Stimulated activated naive CD8-positive, alpha-beta T cell treated with anti-CD3 and anti-CD28 coated beads, Interleukin-15, amount 100 ng/mL, for 72 hours (primary cell): Measurements from ENCODE around the gene CMTM5.
"Not testable (repeated sequence)": the region's sequence is repeated elsewhere in the genome, so short reads cannot be mapped to it uniquely, and the experiment has no call there.

ENCODE experiments used
- ATAC-seq: fragments of 150-1000 bp; cut with Tn5 transposase; 2 replicates; pipeline ENCODE4 v1.10.0; 2021; ENCODE audit warnings: mild to moderate bottlenecking, moderate library complexity
- DNase-seq, 2 donors: peaks; one replicate each; pipeline ENCODE4 v3.0.0; 2021 to 2022
- H3K27ac Mint-ChIP-seq, 2 donors: one replicate each; pipeline ENCODE4 v1.8.0; 2022; ENCODE audit warnings: mild to moderate bottlenecking in 2 of 2, mixed read lengths in 2 of 2, moderate library complexity in 2 of 2
- H3K27me3 Mint-ChIP-seq: one replicate; pipeline ENCODE4 v1.8.0; 2022; ENCODE audit warnings: mixed read lengths
- H3K4me1 Mint-ChIP-seq: one replicate; pipeline ENCODE4 v1.8.0; 2022; ENCODE audit warnings: mild to moderate bottlenecking, mixed read lengths
- H3K4me3 Mint-ChIP-seq, 2 donors: one replicate each; pipeline ENCODE4 v1.8.0; 2022; ENCODE audit warnings: mild to moderate bottlenecking in 2 of 2, mixed read lengths in 2 of 2, moderate library complexity in 1 of 2
- H3K9me3 Mint-ChIP-seq, 2 donors: one replicate each; pipeline ENCODE4 v1.8.0; 2022; ENCODE audit warnings: mixed read lengths in 2 of 2

Gene CMTM5

GRCh38 chr14:23399136-23399535 lies 22.3 kb downstream of the CMTM5 start:
- Mint-ChIP-seq H3K9me3 (no peaks in the 10 kb centered on the region), H3K4me1 (no peaks in the 10 kb centered on the region), H3K4me3 (no peak overlapping the region), H3K27me3 (peaks cover 14% of the 10 kb centered on the region), H3K27ac (no peak overlapping the region)
- ATAC-seq (no peak), DNase-seq (no peak)

GRCh38 chr14:23399591-23399990 lies 22.7 kb downstream of the CMTM5 start:
- Mint-ChIP-seq H3K4me1 (no peaks in the 10 kb centered on the region), H3K9me3 (no peaks in the 10 kb centered on the region), H3K4me3 (no peak overlapping the region), H3K27me3 (peaks cover 14% of the 10 kb centered on the region), H3K27ac (no peak overlapping the region)
- no peak for ATAC-seq
- DNase-seq: no peak

DNA sequence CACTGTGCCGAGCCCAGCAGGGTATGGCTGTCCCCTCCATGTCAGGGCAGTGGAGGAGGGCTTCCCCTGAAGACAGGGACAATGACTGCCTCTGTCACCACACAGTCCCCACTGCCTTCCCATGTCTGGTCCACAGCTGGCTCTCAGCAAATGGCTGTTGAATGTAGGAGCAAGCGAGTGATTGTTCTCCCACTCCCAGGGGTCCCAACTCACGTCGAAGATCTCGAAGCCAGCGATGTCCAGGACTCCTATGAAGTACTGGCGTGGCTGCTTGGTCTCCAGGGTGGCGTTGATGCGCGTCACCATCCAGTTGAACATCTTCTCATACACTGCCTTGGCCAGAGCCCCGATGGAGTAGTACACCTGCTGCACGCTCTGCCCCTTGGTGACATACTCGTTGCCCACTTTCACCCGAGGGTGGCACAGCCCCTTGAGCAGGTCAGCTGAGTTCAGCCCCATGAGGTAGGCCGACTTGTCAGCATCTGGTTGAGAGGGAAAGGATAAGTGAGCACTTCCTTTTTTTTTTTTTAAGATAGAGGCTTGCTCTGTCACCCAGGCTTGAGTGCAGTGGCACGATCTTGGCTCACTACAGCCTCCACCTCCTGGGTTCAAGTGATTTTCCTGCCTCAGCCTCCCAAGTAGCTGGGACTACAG lies 23.8 kb downstream of the CMTM5 start:
- H3K27ac Mint-ChIP-seq, ATAC-seq, H3K4me1 Mint-ChIP-seq, H3K9me3 Mint-ChIP-seq, H3K4me3 Mint-ChIP-seq, DNase-seq: not testable (repeated sequence)
- H3K27me3 Mint-ChIP-seq: peaks cover 14% of the 10 kb centered on the region

DNA sequence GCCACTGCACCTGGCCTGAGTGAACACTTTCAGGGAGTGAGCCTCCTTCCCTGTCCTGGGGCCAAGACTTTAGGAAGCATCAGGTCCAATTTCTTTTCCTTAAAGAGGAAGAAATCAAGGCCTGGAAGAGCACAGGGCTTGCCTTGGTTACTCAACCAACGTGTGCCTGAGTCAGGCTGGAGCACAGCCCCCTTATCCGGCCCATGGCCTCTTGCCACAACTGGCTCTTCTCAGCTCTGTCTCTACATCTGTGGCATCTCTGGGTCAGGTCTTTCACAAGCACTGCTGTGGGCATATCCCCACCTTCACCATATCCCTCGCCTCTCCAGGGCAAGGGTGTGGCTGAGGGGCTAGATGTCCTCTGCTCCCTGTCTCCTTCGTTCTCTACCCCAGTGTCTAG lies 24.4 kb downstream of the CMTM5 start:
- H3K4me1 Mint-ChIP-seq: no peaks in the 10 kb centered on the region
- DNase-seq: no peak
- H3K27ac Mint-ChIP-seq: peak overlapping the region in 1 of 2 donors; percentile 28
- peaks cover 14% of the 10 kb centered on the region for H3K27me3 Mint-ChIP-seq
- H3K4me3 Mint-ChIP-seq: no peak overlapping the region
- ATAC-seq: no peak
- H3K9me3 Mint-ChIP-seq: no peaks in the 10 kb centered on the region

DNA sequence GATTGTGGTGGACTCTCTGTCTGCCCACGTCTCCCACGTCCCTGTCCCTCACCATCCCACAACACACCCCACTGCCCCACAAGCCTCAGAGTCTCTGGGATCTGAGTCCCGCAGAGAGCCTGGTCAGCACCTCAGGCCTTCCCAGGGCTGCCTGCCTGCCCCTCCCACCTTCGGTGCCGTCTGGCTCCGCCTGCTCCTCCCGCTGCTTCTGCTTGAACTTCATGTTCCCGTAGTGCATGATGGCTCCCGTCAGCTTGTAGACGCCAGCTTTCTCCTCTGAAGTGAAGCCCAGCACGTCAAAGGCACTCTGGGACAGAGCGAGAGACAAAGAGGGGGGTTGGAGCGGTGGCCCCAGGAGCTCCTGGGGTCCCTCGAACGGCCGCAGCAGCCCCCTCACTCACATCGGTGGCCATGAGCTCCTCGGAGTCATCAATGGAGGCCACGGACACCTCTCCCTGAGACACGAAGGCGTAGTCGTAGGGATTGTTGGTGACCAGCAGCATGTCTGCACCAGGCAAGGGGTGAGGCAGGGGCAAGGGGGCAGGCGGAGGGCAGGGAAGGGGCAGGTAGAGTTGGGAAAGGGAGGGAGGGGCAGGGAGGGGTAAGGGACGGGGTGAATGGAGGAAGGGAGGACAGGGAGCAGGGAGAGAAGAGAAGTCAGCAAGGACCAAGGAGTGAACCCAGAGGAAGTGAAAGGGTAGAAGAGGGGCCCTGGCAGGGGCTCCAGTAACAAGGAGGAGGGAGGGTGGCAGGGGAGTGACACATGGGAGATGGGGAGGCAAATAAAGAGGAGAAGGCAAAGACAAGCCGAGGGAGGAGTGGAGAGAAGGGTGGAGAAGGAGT lies 25.7 kb downstream of the CMTM5 start:
- H3K27me3 Mint-ChIP-seq: peaks cover 14% of the 10 kb centered on the region
- no peak for ATAC-seq
- no peaks in the 10 kb centered on the region for H3K4me1 Mint-ChIP-seq
- peak overlapping the region; percentile 41 to 85 for H3K27ac Mint-ChIP-seq
- no peaks in the 10 kb centered on the region for H3K9me3 Mint-ChIP-seq
- no peak for DNase-seq
- no peak overlapping the region for H3K4me3 Mint-ChIP-seq

DNA sequence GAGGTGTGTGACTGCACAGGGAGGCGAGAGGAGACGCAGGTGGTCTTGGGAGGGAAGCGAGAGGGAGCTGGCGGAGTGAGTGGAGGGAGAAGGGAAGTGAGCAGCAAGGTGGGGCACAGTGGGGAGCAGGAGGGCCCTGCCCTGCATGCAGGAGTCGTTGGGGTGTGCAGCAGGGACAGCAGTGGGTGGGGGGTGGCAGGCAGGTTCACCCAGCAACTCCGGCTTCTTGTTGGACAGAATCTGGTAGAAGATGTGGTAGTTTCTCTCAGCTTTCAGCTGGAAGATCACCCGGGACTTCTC lies 26.2 kb downstream of the CMTM5 start:
- H3K27me3 Mint-ChIP-seq: peaks cover 14% of the 10 kb centered on the region
- peak overlapping the region in 1 of 2 donors; percentile 41 for H3K27ac Mint-ChIP-seq
- DNase-seq (no peak), ATAC-seq (no peak)
- H3K9me3 Mint-ChIP-seq: no peaks in the 10 kb centered on the region
- no peak overlapping the region for H3K4me3 Mint-ChIP-seq
- no peaks in the 10 kb centered on the region for H3K4me1 Mint-ChIP-seq

DNA sequence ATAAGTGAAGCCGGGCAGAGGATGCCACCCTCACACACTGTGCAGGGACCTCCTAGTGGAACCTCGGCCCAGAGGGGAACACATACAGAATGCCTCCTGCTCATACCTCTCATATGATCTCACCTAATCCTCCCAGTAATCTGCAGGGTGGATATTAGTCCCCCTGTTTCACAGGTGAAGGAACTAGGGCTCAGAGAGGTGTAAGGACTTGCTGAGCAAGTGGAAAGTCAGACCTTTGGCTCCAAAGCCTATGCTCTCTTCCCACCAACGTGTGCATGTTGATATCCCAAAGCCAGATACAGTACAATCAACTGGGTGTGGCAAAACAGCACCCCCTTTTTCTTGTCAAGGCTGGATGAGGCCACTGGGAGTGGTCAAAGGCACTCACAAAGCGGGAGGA lies 27.1 kb downstream of the CMTM5 start:
- H3K27me3 Mint-ChIP-seq: peaks cover 14% of the 10 kb centered on the region
- ATAC-seq (no peak), DNase-seq (no peak)
- no peak overlapping the region for H3K27ac Mint-ChIP-seq
- no peak overlapping the region for H3K4me3 Mint-ChIP-seq
- H3K9me3 Mint-ChIP-seq: no peaks in the 10 kb centered on the region
- no peaks in the 10 kb centered on the region for H3K4me1 Mint-ChIP-seq

DNA sequence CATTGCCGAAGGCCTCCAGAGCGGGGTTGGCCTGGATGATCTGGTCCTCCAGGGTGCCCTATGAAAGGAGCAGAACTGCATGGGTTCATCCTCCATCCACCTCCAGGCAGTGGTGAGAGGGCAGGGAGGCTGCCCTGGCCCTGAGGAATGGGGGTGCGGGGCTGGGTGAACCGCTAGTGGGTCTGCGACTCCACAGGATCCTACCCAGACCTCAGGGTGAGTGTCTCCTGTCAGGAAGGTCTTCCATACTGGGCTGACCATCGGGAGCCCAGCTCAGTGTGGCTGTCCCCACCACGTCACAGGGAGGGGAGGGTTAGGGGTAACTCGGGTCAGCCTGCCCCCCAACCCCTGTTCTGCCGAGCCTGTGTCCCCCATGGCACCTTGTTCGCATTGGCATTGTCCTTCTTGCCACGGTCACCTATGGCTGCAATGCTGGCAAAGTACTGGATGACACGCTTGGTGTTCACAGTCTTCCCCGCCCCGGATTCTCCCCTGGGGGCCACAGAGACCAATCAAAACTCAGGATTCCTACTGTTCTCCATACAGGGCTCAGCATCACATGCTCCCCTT lies 27.6 kb downstream of the CMTM5 start:
- H3K4me3 Mint-ChIP-seq: no peak overlapping the region
- no peak for DNase-seq
- H3K27me3 Mint-ChIP-seq: peaks cover 14% of the 10 kb centered on the region
- ATAC-seq: no peak
- H3K4me1 Mint-ChIP-seq: no peaks in the 10 kb centered on the region
- H3K27ac Mint-ChIP-seq: no peak overlapping the region
- H3K9me3 Mint-ChIP-seq: no peaks in the 10 kb centered on the region

GRCh38 chr14:23405096-23405495 lies 28.2 kb downstream of the CMTM5 start:
- Mint-ChIP-seq H3K27ac (no peak overlapping the region), H3K27me3 (peaks cover 14% of the 10 kb centered on the region), H3K4me1 (no peaks in the 10 kb centered on the region), H3K4me3 (no peak overlapping the region), H3K9me3 (no peaks in the 10 kb centered on the region)
- ATAC-seq: no peak
- no peak for DNase-seq

DNA sequence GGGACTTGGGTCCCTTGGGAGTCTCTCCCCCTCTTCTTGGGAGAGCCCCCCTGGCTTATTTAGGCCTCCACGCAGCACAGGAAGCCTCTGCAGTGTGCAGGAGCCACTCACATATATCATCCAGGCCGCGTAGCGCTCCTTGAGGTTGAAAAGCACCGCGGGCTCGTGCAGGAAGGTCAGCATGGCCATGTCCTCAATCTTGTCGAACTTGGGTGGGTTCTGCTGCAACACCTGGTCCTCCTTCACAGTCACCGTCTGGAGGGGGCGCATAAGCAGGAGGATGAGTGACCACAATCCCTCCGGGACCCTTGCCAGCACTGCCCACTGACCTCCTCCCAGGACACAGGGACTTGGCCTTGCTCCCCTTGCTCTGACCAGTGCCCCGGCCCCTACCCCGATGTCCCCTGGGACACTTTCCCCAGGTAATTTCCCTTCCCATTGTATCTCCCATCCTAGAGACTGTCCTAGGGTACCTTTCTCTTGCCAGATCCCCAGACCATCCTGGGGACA lies 28.7 kb downstream of the CMTM5 start:
- no peak for ATAC-seq
- Mint-ChIP-seq H3K4me3 (no peak overlapping the region), H3K27me3 (peaks cover 14% of the 10 kb centered on the region), H3K9me3 (no peaks in the 10 kb centered on the region), H3K27ac (no peak overlapping the region), H3K4me1 (no peaks in the 10 kb centered on the region)
- DNase-seq: no peak

DNA sequence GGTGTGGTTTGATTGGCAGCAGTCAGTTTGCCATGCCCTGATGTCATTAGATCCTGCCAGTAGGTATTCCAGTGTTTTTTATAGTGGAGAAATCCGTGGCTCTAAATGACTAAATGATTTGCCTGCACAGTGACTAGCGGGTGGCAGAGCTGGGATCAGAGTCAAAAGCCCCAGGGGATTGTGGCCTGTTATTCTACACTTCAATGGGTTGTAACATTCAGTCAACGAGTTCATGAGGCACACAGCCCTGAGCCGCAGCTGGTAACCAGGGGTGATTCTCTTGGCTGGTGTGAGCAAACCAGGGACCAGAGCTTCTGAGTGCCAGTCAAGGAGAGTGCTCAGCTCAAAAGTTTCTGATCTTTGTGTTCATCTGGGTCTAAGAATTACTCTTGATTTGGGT lies 29.4 kb downstream of the CMTM5 start:
- Mint-ChIP-seq H3K9me3 (no peaks in the 10 kb centered on the region), H3K27me3 (peaks cover 14% of the 10 kb centered on the region), H3K27ac (peak overlapping the region in 1 of 2 donors; percentile 27), H3K4me1 (no peaks in the 10 kb centered on the region), H3K4me3 (no peak overlapping the region)
- DNase-seq (no peak), ATAC-seq (no peak)

- peak overlapping the region in 1 of 2 donors; percentile 87 for H3K27ac Mint-ChIP-seq
- H3K27me3 Mint-ChIP-seq: peaks cover 14% of the 10 kb centered on the region
- no peaks in the 10 kb centered on the region for H3K9me3 Mint-ChIP-seq
- H3K4me3 Mint-ChIP-seq: no peak overlapping the region
- H3K4me1 Mint-ChIP-seq: no peaks in the 10 kb centered on the region
- DNase-seq (no peak), ATAC-seq (no peak)
Measured at GRCh38 chr14:23406725-23407355, 30.0 kb downstream of the CMTM5 start.

DNA sequence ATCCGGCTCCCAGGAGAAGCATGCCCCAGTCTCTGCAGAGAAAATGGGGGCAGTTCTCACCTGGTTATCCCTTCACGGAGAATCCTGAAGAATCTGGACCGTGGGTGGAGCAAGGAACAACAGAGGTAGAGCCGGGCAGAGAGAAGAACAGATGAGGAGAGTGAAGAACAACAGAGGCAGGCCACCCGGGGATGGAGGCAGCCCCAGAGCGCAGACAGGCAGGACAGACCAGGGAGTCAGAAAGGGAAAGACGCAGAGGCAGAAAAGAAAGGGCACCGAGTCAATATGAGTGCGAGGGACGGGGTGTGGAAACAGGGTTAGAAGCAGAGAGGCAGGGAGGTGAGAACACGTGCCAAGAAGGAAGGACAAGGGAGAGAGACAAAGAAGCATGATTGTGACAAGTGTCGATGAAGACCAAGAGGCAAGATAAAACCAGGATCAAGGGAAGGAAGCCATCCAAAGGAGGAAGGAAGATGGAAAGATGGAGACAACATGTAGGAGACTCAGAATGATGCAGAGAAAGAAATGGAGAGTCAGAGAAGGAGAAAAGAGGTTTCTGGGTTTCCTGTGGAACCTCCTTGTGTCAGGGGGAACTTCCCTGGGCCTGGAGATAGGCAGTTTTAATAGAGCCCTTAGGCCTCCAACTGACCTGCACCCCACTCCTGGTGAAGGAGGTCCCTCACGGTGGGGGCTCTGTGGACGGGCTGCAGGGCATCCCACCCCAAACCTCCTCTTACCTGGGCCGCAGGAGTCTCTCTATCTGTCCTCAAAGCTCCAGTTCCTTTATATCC lies 30.9 kb downstream of the CMTM5 start, which contains the start of gene MYH6:
Gene MYH6, minus strand, starts transcription at position 758 of the 791 bp plus-strand sequence. CDS start 1,050 bp downstream, outside the sequence.
- no peaks in the 10 kb centered on the region for H3K9me3 Mint-ChIP-seq
- no peaks in the 10 kb centered on the region for H3K4me1 Mint-ChIP-seq
- DNase-seq: no peak
- peak within 1 kb of the TSS in 1 of 2 donors; percentile 20 for H3K27ac Mint-ChIP-seq
- no peak for ATAC-seq
- H3K4me3 Mint-ChIP-seq: no peak within 1 kb of the TSS
- H3K27me3 Mint-ChIP-seq: peaks cover 10% of the 10 kb centered on the region

GRCh38 chr14:23408307-23408630 lies 31.4 kb downstream of the CMTM5 start:
- no peak overlapping the region for H3K4me3 Mint-ChIP-seq
- H3K27me3 Mint-ChIP-seq: peaks cover 5% of the 10 kb centered on the region
- no peak for ATAC-seq

DNA sequence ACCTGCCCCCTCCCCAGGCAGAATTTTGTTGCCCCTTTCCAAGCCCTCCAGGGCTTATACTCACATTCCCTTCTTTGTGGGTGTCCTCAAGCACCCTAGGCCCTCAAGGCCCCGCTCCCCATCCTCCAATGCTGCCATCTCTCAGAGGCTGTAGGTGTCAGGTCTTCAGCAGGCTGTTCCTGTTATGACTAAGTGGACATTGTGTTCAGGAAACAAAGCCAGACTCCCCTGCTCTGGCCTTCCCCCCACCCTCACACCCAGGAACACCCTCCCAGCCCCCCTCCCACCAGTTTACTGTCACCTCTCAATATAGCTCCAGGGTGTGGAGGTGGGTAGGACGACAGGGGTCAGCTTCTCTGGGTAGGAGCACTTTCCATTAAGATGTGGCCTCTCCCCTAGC lies 32.6 kb downstream of the CMTM5 start:
- Mint-ChIP-seq H3K4me1 (no peaks in the 10 kb centered on the region), H3K27me3 (no peaks in the 10 kb centered on the region), H3K4me3 (no peak overlapping the region), H3K9me3 (no peaks in the 10 kb centered on the region), H3K27ac (no peak overlapping the region)
- no peak for DNase-seq
- peak; percentile 57 for ATAC-seq

More at GRCh38 chr14:23408307-23408630, 31.4 kb downstream of the CMTM5 start:
- no peak for DNase-seq
- H3K9me3 Mint-ChIP-seq: no peaks in the 10 kb centered on the region
- H3K27ac Mint-ChIP-seq: no peak overlapping the region
- no peaks in the 10 kb centered on the region for H3K4me1 Mint-ChIP-seq
